Mucosa of descending colon (tissue), 3 donors: ENCODE results near the gene FIZ1. TPM values are rescaled to one million over a fixed set of nuclear protein-coding genes. Genes with fewer than 3 reads are reported as not detected.

Source experiments
- ATAC-seq: fragments of 200-7000 bp; cut with Tn5 transposase; one replicate; pipeline ENCODE4 v1.9.1; 2020; ENCODE audit warnings: mild to moderate bottlenecking, moderate library complexity
- DNase-seq, 3 donors: peaks; one replicate each; pipeline ENCODE4 v3.0.0-alpha.2; 2020
- H3K36me3 ChIP-seq: fragments of 200-600 bp; one replicate; pipeline ENCODE4 v1.8.0; 2021; ENCODE audit warnings: low read depth, mild to moderate bottlenecking
- H3K4me1 ChIP-seq: fragments of 200-600 bp; one replicate; pipeline ENCODE4 v1.8.0; 2021; ENCODE audit warnings: low read depth, mild to moderate bottlenecking
- H3K4me3 ChIP-seq: fragments of 200-600 bp; one replicate; pipeline ENCODE4 v1.8.0; 2021; ENCODE audit warnings: mild to moderate bottlenecking
- H3K9me3 ChIP-seq: fragments of 200-600 bp; one replicate; pipeline ENCODE4 v1.8.0; 2021; ENCODE audit warnings: mild to moderate bottlenecking
- CTCF ChIP-seq: fragments of 200-600 bp; IDR thresholded peaks from one replicate; pipeline ENCODE4 v1.8.0; 2022; ENCODE audit warnings: antibody characterized with exemption, mild to moderate bottlenecking
- intact Hi-C, 2 donors: fragments of 100-400 bp; cut with DNase I in 1 of 2; cut with micrococcal nuclease in 1 of 2; formaldehyde crosslinking; loops; one replicate each; pipeline versions ENCODE4 v1.11.0 to v1.11.1; 2022; cut with DNase I, micrococcal nuclease
- total RNA-seq, 3 donors: library from RNA; stranded (reverse); fragmentation: NEBNext Ultra II Directional in 2 of 3; extraction: Animal tissue kit (Norgen Biotek cat#: 25700) in 2 of 3; gene quantifications; one replicate each; pipeline versions ENCODE4 v1.2.1 to v1.2.4, GENCODE V29; 2021 to 2023
- donor health status: DM: no; HTN: no; CAD: no; lungs with moderate emphysema.
- donor health status: DM: no; HTN: no; CAD: no.
- donor health status: DM: no; HTN: yes; CAD: no.

The FIZ1 gene
- total RNA-seq, 3 donors from 2014 or later: 15.7 to 20.3 (median 20.0) TPM

GRCh38 chr19:55603581-55604292 is 4.4 kb upstream of the FIZ1 start:
- Histone ChIP-seq H3K36me3 (no peaks in the 10 kb centered on the region), H3K4me1 (peaks cover 38% of the 10 kb centered on the region), H3K4me3 (no peak overlapping the region), H3K9me3 (no peaks in the 10 kb centered on the region)
- ATAC-seq: no peak
- intact Hi-C loops: no loop called here
- no peak for TF ChIP-seq CTCF
- DNase-seq: peak in 2 of 3 donors; percentile 58 to 61

GRCh38 chr19:55603115-55603514 is 3.8 kb upstream of the FIZ1 start:
- ATAC-seq (no peak), DNase-seq (peak; percentile 16 to 67 (median 46))
- H3K4me3 ChIP-seq: no peak overlapping the region
- intact Hi-C loops: no loop called here
- no peak for TF ChIP-seq CTCF
- H3K36me3 ChIP-seq: no peaks in the 10 kb centered on the region
- peaks cover 38% of the 10 kb centered on the region for H3K4me1 ChIP-seq
- no peaks in the 10 kb centered on the region for H3K9me3 ChIP-seq

GRCh38 chr19:55602104-55603001 is 3.0 kb upstream of the FIZ1 start:
- DNase-seq (peak in 1 of 3 donors; percentile 64), ATAC-seq (no peak)
- H3K9me3 ChIP-seq: no peaks in the 10 kb centered on the region
- H3K4me1 ChIP-seq: peaks cover 37% of the 10 kb centered on the region
- no peak for TF ChIP-seq CTCF
- no peak overlapping the region for H3K4me3 ChIP-seq
- H3K36me3 ChIP-seq: no peaks in the 10 kb centered on the region
- intact Hi-C loops: no loop called here

GRCh38 chr19:55601084-55601483 is 1.8 kb upstream of the FIZ1 start:
- intact Hi-C loops: no loop called here
- H3K36me3 ChIP-seq: no peaks in the 10 kb centered on the region
- no peak for ATAC-seq
- peaks cover 24% of the 10 kb centered on the region for H3K4me1 ChIP-seq
- no peaks in the 10 kb centered on the region for H3K9me3 ChIP-seq
- DNase-seq: peak in 1 of 3 donors; percentile 28
- TF ChIP-seq CTCF: no peak
- H3K4me3 ChIP-seq: no peak overlapping the region

GRCh38 chr19:55600662-55601028 is 1.3 kb upstream of the FIZ1 start:
- Histone ChIP-seq H3K9me3 (no peaks in the 10 kb centered on the region), H3K4me3 (peak overlapping the region; percentile 77), H3K4me1 (peaks cover 24% of the 10 kb centered on the region), H3K36me3 (no peaks in the 10 kb centered on the region)
- no peak for ATAC-seq
- no peak for DNase-seq
- intact Hi-C loops: no loop called here
- no peak for TF ChIP-seq CTCF
